Measurements from ENCODE around the gene UBQLN4.

The UBQLN4 gene

DNA sequence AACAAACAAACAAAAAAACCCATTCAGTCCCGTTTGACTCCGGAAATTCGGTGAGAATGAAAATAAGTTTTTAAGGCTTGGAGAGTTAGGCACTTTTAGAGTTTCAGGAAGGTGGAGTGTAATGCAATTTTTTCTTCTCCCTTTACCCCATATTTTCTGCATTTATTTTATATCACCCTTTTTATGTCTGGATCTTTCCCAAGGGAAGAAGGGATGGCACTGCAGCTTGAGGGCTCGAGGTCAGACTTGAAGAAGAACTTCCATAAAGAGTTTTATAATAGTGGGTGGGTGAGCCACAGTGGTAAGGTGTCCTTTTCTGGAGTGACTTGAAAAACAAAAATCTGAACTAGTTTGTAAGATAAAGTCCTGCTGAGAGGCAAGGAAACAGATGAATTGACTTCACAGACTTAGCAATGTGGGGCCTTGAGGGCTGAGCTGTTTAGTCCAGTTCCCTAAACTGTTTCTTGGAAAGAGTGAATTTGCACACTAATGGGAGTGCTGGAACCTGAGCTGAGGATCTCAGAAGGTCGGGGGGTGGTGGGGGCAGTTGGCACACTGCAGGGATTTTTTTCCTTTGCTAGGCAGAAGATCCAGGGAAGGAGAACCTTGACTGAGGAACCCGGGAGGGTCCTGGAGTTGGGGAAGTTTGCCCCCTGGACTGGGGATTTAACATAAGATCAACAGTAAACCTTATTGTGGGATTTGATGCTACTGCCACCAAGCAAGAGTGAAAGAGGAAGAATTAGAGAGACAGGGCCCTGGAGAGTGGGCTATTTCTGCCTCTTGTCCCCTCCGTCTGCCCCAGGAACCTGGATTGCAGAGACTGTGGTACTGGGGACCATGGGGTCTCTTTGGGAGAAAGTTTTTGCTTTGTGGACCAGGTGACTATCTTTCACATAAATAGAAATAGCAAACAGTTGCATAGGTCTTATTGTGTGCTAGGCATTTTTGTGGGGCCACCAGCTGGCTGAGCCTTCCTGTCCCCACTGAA lies 30.5 kb upstream of the UBQLN4 start:
- DNase-seq (no peak), ATAC-seq (no peak)
- H3K27ac Mint-ChIP-seq: no peak overlapping the region
- peaks cover 68% of the 10 kb centered on the region for H3K27me3 Mint-ChIP-seq
- no peak overlapping the region for H3K4me3 Mint-ChIP-seq
- peaks cover 8% of the 10 kb centered on the region for H3K4me1 Mint-ChIP-seq
- H3K9me3 Mint-ChIP-seq: no peaks in the 10 kb centered on the region

DNA sequence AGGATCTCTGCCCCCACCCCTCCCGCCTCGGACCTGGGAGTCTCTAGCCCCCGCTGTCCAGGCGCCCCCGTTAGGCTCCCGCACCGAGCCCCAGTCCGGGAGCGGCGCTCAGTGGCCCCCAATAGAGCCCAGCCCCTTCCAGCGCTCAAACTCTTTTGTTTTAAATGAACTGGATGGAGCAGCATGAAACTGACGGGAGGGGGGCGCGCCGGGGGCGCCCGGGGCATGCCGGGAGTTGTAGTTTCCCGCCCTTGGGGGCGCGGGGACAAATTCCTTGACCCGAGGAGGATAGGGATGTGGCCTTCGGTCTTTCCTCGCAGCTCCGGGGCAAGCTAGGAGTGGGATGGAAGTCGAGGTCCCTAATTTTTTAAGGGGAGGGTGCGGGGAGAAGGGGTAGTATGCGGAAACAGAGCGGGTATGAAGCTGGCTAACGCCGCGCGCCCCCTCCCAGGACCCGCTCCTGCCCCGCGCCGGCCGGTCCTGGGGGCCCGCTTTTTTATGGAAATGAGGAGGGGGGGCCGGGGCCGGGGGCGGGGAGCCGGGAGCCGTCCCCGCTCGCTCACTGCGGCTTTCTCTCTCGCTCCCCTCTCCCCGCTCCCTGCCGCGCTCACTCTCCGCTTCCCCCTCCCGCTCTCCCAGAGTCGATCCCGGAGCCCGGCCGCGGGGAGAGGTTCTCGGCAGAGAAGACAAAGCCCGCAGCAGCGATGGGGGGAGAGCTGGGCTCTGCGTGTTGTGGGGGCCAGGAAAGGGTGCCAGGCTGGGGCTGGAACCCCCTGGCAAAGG lies 28.9 kb upstream of the UBQLN4 start, which contains the start of gene MEX3A:
TSS of gene MEX3A (minus strand) at position 157 of the 783 bp plus-strand sequence. CDS start 467 bp downstream, outside the sequence.
- Mint-ChIP-seq H3K9me3 (no peaks in the 10 kb centered on the region), H3K4me3 (peak within 1 kb of the TSS; percentile 88), H3K27ac (peak within 1 kb of the TSS; percentile 64 to 74), H3K27me3 (peaks cover 66% of the 10 kb centered on the region), H3K4me1 (peaks cover 8% of the 10 kb centered on the region)
- DNase-seq: peak; percentile 52 to 57
- ATAC-seq: peak; percentile 82

- Mint-ChIP-seq H3K27ac (peak overlapping the region in 1 of 2 donors; percentile 64), H3K4me1 (peaks cover 8% of the 10 kb centered on the region), H3K9me3 (no peaks in the 10 kb centered on the region), H3K27me3 (peaks cover 60% of the 10 kb centered on the region), H3K4me3 (peak overlapping the region; percentile 88)
- ATAC-seq: peak; percentile 7
- no peak for DNase-seq
Observed at GRCh38 chr1:156081917-156082308, 28.3 kb upstream of the UBQLN4 start.

- Mint-ChIP-seq H3K27ac (peak overlapping the region in 1 of 2 donors; percentile 64), H3K27me3 (peaks cover 54% of the 10 kb centered on the region), H3K4me3 (peak overlapping the region; percentile 88), H3K9me3 (no peaks in the 10 kb centered on the region), H3K4me1 (peaks cover 8% of the 10 kb centered on the region)
- ATAC-seq (peak; percentile 6), DNase-seq (no peak)
Observed at GRCh38 chr1:156081180-156081916, 27.8 kb upstream of the UBQLN4 start.

DNA sequence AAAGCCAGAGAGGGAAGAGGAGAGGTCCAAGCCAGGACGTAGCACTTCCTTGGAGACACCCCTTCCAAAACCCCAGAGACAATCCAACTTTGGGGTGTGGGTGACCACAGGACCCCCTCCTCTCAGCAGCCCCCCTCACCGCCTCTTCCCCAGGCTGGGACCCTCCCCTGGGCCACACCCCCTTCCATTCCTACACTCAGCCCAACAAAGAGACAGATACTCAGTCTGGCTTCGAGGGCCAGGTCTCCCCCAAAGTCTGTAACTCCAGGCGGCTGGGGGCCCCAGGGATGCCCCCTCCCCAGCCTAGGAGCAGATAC lies 27.2 kb upstream of the UBQLN4 start:
- Mint-ChIP-seq H3K9me3 (no peaks in the 10 kb centered on the region), H3K4me3 (peak overlapping the region; percentile 60 to 64), H3K4me1 (peaks cover 8% of the 10 kb centered on the region)

DNA sequence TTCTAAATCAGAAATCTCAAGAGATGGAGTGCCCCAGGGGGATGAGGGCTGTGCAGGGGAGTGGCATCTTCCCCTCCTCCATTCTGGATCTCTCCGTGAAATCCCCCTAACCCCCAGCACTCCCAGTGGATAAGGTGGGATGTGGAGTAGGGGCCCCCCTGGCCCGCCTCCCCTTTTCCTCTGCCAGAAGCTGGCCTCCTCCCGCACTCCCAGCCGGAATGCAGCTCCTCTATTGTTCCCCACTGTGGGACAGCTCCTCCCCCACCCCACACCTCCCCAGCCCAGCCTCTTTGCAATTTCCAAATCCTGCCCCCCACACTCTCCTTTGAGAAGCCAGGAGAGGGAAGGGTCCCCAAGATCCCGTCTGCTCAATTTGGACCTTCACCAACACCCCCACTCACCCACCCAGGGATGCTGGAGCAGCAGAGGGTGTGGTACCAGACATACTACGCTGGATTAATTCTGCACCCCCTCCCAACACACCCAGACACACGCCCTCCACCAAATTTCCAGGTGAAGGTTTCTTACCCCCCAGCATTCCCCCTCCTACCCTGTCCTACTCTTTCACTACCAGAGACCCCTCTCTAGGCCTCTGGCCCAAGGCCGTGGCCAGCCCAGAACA lies 26.8 kb upstream of the UBQLN4 start:
- Mint-ChIP-seq H3K4me1 (peaks cover 8% of the 10 kb centered on the region), H3K4me3 (no peak overlapping the region), H3K27ac (no peak overlapping the region), H3K9me3 (no peaks in the 10 kb centered on the region), H3K27me3 (peaks cover 44% of the 10 kb centered on the region)
- DNase-seq (no peak), ATAC-seq (no peak)

More for the DNA sequence above, 27.2 kb upstream of the UBQLN4 start:
- DNase-seq (no peak), ATAC-seq (no peak)
- Mint-ChIP-seq H3K27me3 (peaks cover 49% of the 10 kb centered on the region), H3K27ac (no peak overlapping the region)

- DNase-seq: no peak
- ATAC-seq: no peak
- H3K4me3 Mint-ChIP-seq: no peak overlapping the region
- no peak overlapping the region for H3K27ac Mint-ChIP-seq
- no peaks in the 10 kb centered on the region for H3K9me3 Mint-ChIP-seq
- peaks cover 8% of the 10 kb centered on the region for H3K4me1 Mint-ChIP-seq
- H3K27me3 Mint-ChIP-seq: peaks cover 38% of the 10 kb centered on the region
Observed at GRCh38 chr1:156079762-156080161, 26.2 kb upstream of the UBQLN4 start.

DNA sequence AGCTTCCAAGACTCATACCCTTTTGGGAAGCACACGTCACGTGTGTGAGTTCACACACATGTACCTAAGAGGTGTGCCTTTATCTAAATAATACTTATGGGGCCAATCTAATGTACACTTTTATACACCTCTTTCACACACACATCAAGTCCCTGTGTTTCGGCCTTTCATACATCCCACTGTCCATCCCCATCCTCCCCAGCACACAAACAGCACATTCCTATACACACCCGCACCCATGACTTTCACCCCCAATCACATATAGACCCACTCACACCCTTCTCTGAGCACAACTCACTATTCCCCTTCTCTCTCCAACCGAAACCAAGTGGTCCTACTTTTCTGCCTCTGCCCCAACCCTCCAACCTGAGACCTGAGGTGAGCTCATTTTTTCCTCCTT lies 25.1 kb upstream of the UBQLN4 start:
- Mint-ChIP-seq H3K4me3 (no peak overlapping the region), H3K4me1 (peaks cover 8% of the 10 kb centered on the region), H3K9me3 (no peaks in the 10 kb centered on the region), H3K27ac (no peak overlapping the region), H3K27me3 (peaks cover 28% of the 10 kb centered on the region)
- ATAC-seq: no peak
- DNase-seq: no peak

DNA sequence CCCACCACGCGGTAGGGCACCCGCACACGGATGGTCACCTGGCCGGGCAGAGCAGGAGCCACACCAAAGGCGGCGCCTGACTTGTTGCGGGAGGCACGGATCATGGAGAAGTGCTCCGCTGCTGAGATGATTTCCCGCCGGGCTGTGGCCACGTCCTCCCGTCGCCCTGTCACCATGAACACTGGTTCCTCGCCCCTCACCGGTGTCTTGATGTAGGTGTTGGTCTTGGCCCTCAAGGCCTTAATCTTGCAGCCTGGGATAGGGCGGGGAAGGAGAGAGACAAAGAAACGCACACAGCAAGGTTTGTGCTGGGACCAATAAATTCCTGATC lies 23.8 kb upstream of the UBQLN4 start:
- H3K27me3 Mint-ChIP-seq: peaks cover 18% of the 10 kb centered on the region
- DNase-seq (no peak), ATAC-seq (no peak)
- no peak overlapping the region for H3K27ac Mint-ChIP-seq
- H3K4me1 Mint-ChIP-seq: no peaks in the 10 kb centered on the region
- H3K4me3 Mint-ChIP-seq: no peak overlapping the region
- no peaks in the 10 kb centered on the region for H3K9me3 Mint-ChIP-seq

GRCh38 chr1:156076609-156077429 lies 23.2 kb upstream of the UBQLN4 start:
- Mint-ChIP-seq H3K9me3 (no peaks in the 10 kb centered on the region), H3K4me3 (peak overlapping the region in 1 of 2 donors; percentile 15), H3K27me3 (peaks cover 18% of the 10 kb centered on the region), H3K27ac (no peak overlapping the region), H3K4me1 (no peaks in the 10 kb centered on the region)
- DNase-seq (no peak), ATAC-seq (peak; percentile 71)

- no peak for DNase-seq
- no peak overlapping the region for H3K4me3 Mint-ChIP-seq
- peaks cover 12% of the 10 kb centered on the region for H3K27me3 Mint-ChIP-seq
- no peaks in the 10 kb centered on the region for H3K9me3 Mint-ChIP-seq
- no peaks in the 10 kb centered on the region for H3K4me1 Mint-ChIP-seq
- no peak for ATAC-seq
- no peak overlapping the region for H3K27ac Mint-ChIP-seq
Observed at GRCh38 chr1:156075775-156076204, 22.2 kb upstream of the UBQLN4 start.

GRCh38 chr1:156075162-156075561 lies 21.6 kb upstream of the UBQLN4 start:
- no peaks in the 10 kb centered on the region for H3K9me3 Mint-ChIP-seq
- ATAC-seq (no peak), DNase-seq (no peak)
- H3K4me3 Mint-ChIP-seq: no peak overlapping the region
- H3K4me1 Mint-ChIP-seq: no peaks in the 10 kb centered on the region
- H3K27me3 Mint-ChIP-seq: peaks cover 8% of the 10 kb centered on the region
- no peak overlapping the region for H3K27ac Mint-ChIP-seq

DNA sequence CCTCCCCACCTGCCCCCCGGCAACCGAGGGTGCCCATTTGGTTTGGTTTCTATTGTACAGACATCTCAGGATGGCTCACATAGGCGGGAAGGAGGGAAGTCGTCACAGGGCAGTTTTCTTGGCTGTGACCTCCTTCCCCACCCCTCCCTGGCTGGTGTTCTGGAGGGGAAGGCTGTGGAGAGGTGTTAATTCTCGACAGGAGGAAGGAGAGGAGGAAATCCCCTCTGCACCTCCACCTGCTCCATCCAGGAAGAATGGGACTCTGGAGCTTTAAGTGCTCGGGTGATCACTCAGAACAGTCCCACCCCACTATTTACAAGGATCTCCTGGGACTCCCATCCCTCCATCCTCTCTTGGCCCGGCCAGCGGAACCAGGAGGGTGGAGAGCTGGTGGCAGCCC lies 21.1 kb upstream of the UBQLN4 start:
- no peaks in the 10 kb centered on the region for H3K9me3 Mint-ChIP-seq
- no peak overlapping the region for H3K27ac Mint-ChIP-seq
- H3K27me3 Mint-ChIP-seq: peaks cover 8% of the 10 kb centered on the region
- no peaks in the 10 kb centered on the region for H3K4me1 Mint-ChIP-seq
- H3K4me3 Mint-ChIP-seq: no peak overlapping the region
- no peak for DNase-seq
- ATAC-seq: no peak

- no peak for ATAC-seq
- Mint-ChIP-seq H3K4me1 (no peaks in the 10 kb centered on the region), H3K27me3 (peaks cover 1% of the 10 kb centered on the region), H3K4me3 (no peak overlapping the region), H3K27ac (no peak overlapping the region), H3K9me3 (no peaks in the 10 kb centered on the region)
- DNase-seq: no peak
Observed at GRCh38 chr1:156073740-156074139, 20.1 kb upstream of the UBQLN4 start.
